Omental fat pad (tissue), 4 donors: Measurements from ENCODE around the gene FBLN2. TPM values are rescaled to one million over a fixed set of nuclear protein-coding genes. Genes with fewer than 3 reads are reported as not detected.

Experiments
- ATAC-seq: fragments of 150-250 bp; one replicate; pipeline ENCODE4 v1.9.1; 2016; ENCODE audit warnings: mild to moderate bottlenecking, moderate library complexity; ENCODE audit not compliant: low FRiP score
- DNase-seq: peaks from one replicate; pipeline ENCODE4 v3.0.0-alpha.2; 2019; ENCODE audit warnings: low spot score
- total RNA-seq, 4 donors: library from RNA; depleted of rRNA; stranded (reverse); fragments of >200 nt; gene quantifications; one replicate each; pipeline ENCODE4 v1.1.0, GENCODE V29; 2016
- TF ChIP-seq, protein P1 (sequence below), 3 donors: fragments of 450-650 bp; IDR thresholded peaks; one replicate each; pipeline ENCODE4 v1.5.1; 2016 to 2017; ENCODE audit warnings: antibody characterized with exemption in 3 of 3, mild to moderate bottlenecking in 3 of 3, moderate library complexity in 2 of 3

The FBLN2 gene
- total RNA-seq, 4 donors from 2014 or later = 156 to 568 (median 187) TPM

DNA sequence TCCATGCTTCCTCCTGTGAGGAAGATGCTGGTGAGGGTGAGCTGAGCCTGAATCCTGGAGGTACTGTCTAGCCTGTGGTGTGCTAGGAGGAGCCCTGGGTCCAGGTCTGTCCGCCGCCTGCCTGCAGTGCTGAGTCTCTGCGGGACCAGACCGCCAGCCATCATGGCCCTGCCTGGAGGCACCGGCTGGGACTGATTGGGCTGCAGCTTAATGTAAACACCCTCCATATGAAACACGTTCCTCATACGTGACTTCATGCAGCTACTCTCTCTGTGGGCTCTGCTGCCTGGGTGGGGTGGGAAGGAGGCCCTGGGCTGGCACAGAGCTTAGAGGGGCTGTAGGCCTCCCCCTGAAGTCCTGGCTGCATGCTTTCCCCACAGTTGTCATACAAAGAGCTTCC lies 67.4 kb downstream of the FBLN2 start:
- no peak for ATAC-seq
- TF ChIP-seq, protein P1, sequence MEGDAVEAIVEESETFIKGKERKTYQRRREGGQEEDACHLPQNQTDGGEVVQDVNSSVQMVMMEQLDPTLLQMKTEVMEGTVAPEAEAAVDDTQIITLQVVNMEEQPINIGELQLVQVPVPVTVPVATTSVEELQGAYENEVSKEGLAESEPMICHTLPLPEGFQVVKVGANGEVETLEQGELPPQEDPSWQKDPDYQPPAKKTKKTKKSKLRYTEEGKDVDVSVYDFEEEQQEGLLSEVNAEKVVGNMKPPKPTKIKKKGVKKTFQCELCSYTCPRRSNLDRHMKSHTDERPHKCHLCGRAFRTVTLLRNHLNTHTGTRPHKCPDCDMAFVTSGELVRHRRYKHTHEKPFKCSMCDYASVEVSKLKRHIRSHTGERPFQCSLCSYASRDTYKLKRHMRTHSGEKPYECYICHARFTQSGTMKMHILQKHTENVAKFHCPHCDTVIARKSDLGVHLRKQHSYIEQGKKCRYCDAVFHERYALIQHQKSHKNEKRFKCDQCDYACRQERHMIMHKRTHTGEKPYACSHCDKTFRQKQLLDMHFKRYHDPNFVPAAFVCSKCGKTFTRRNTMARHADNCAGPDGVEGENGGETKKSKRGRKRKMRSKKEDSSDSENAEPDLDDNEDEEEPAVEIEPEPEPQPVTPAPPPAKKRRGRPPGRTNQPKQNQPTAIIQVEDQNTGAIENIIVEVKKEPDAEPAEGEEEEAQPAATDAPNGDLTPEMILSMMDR (IDR thresholded peaks at IDR 0.05) = no peak

DNA sequence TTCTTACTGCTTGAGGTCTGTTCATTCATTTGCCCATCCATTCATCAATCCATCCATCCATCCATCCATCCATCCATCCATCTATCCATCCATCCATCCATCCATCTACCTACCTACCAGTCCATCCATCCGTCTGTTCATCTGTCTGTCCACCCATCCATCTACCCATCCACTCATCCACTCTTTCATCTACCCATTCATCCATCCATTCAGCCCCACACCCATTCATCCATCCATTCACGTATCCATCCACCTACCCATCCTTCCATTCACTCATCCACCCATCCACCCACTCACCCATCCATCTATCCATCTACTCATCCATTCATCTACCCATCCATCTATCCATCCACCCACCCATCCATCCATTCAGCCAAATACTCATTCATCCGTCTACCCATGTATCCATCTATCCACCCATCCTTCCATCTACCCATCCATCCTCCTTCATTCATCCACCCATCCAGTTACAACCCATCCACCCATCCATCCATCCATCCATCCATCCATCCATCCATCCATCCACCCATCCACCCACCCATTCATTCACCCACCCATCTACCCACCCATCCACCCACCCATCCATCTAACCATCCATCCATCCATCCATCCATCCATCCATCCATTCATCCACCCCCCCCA lies 68.3 kb downstream of the FBLN2 start:
- DNase-seq (no peak), ATAC-seq (no peak)
- TF ChIP-seq, protein P1 (IDR thresholded peaks at IDR 0.05) = no peak

More for the DNA sequence above, 67.4 kb downstream of the FBLN2 start:
- no peak for DNase-seq

DNA sequence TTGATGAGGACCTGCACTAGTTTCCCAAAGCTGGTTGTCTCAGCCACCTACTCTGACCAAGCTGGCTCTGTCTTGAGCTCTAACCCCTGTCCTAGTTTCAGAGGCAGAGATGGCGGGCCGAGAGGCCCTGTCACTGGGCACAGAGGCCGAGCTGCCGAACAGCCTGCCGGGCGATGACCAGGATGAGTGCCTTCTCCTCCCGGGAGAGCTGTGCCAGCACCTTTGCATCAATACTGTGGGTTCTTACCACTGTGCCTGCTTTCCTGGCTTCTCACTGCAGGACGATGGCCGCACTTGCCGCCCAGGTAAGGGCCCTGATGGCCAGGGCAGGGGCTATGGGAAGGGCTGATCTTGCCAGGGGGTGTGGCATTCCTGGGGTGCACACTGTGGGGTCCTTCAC lies 69.1 kb downstream of the FBLN2 start:
- no peak for DNase-seq
- TF ChIP-seq, protein P1 (IDR thresholded peaks at IDR 0.05) = no peak
- no peak for ATAC-seq

DNA sequence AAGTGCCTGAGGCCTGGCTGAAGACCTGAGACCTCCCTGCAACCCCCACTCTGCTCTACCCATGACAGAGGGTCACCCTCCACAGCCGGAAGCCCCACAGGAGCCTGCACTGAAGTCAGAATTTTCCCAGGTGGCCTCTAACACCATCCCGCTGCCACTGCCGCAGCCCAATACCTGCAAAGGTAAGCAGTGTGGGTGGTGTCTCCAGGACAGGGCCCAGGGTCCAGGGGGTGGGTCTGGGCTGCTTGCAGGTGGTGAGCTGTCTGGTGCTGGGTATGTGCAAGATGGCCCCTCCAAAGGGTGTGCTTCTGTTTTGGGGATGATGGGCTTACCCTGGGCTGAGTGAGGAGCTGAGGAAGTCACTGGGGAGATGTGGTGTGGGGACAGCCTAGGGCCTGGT lies 69.9 kb downstream of the FBLN2 start:
- TF ChIP-seq, protein P1 (IDR thresholded peaks at IDR 0.05) = no peak
- DNase-seq (no peak), ATAC-seq (no peak)

DNA sequence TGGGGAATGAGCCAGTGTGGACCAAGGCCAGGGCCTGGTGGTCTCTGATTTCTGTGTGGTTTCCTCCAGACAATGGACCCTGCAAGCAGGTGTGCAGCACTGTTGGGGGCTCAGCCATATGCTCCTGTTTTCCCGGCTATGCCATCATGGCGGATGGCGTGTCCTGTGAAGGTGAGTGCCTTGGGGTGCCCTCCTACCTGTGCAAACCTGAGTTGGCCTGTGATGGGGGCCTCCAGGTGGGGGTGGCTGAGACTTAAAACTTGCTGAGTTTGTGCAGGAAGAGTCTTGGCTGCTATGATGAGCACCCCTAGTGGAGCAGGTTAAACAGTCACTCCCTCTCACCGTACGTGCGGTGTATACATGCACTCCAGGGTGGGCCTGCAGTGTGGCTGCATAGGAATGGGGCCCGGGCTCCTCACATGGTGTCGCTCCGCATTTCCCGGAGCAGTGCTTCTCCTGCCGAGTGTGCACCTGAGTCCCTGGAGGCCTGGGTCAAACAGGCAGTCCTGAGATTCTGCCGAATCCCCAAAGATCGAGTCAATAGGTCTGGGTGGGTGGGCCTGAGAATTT lies 70.8 kb downstream of the FBLN2 start:
- no peak for DNase-seq
- no peak for ATAC-seq
- TF ChIP-seq, protein P1 (IDR thresholded peaks at IDR 0.05) = no peak

DNA sequence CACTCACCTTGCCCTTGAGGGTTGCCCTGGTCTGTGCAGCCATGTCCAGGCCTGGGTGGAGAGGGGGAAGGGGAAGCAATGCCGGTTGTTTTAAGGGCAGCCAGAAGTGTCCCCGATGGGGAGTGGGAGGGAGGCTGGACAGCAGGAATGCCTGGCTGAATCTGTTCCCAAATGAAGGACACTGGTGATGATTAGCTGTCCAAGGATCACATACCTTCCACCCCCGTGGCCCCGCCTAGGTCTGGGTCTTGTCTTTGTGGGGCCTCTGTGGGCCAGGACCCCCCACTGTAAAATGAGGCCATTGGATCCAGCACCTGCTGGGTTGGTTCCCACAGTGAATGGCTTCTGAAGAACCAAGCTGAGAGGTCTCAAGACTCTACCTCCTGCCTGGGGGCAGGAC lies 71.4 kb downstream of the FBLN2 start:
- DNase-seq = no peak
- ATAC-seq = no peak
- TF ChIP-seq, protein P1 (IDR thresholded peaks at IDR 0.05) = no peak

DNA sequence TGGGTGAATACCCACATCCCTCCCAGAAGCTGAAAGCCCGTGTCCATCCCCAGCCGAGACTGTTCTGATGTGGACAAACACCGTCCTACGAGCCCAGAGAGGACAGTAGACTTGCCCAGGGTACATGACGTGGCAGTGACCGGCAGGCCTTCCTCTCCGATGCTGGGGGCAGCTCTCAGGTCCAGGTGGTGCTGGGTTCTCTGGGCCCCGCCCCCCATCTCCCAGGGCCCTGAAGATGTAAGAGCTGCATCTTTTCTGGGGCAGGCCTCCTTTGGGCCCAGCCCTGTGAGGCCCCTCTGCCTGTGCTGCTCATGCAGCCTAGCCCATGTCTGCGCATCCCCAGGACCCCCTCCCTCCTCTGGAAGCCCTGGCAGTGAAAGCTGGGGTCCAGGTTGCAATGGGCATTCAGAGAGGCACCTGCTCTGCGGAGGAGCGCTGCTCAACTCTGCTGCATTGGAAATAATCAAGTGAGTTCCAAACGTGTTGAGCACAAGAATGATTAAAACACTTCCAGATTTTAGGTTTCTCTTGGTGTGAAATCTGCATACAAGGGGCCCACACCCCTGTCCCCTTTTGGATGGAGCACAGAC lies 71.9 kb downstream of the FBLN2 start:
- no peak for ATAC-seq
- TF ChIP-seq, protein P1 (IDR thresholded peaks at IDR 0.05) = no peak
- no peak for DNase-seq
